NCI-H2107 treated with DMSO at 0.1 percent for 48 hours (cell line): Measurements from ENCODE around the gene NOC2L.

Experiments used
- DNase-seq: peaks from one replicate; lab custom pipeline; 2025; ENCODE audit not compliant: unreplicated experiment; lab: John Stamatoyannopoulos, UW

The NOC2L gene

GRCh38 chr1:932776-933602 is 26.1 kb downstream of the NOC2L start:
- DNase-seq: no peak

- DNase-seq: no peak
These were observed 26.9 kb downstream of the NOC2L start for GRCh38 chr1:932173-932510.

GRCh38 chr1:931380-932172 is 27.5 kb downstream of the NOC2L start:
- DNase-seq: no peak

GRCh38 chr1:930633-931138 is 28.4 kb downstream of the NOC2L start:
- DNase-seq: no peak

GRCh38 chr1:929712-930632 is 29.1 kb downstream of the NOC2L start:
- DNase-seq: no peak

- DNase-seq: no peak
These were observed 30.0 kb downstream of the NOC2L start for GRCh38 chr1:928825-929661.

- DNase-seq: no peak
These were observed 31.3 kb downstream of the NOC2L start for GRCh38 chr1:927748-928147.

GRCh38 chr1:927234-927633 is 31.8 kb downstream of the NOC2L start:
- no peak for DNase-seq

- no peak for DNase-seq
These were observed 33.3 kb downstream of the NOC2L start for GRCh38 chr1:925561-926421.

GRCh38 chr1:924656-925560 is 34.1 kb downstream of the NOC2L start:
- DNase-seq: no peak

GRCh38 chr1:923991-924655 is 34.9 kb downstream of the NOC2L start:
- no peak for DNase-seq

GRCh38 chr1:923131-923990 is 35.7 kb downstream of the NOC2L start, which contains the start of gene SAMD11:
SAMD11 (plus strand) TSS chr1:923923; CDS start chr1:924432, 509 bp downstream.
- DNase-seq: no peak

GRCh38 chr1:921011-921837 is 37.8 kb downstream of the NOC2L start:
- DNase-seq: no peak

GRCh38 chr1:920521-920920 is 38.5 kb downstream of the NOC2L start:
- no peak for DNase-seq

GRCh38 chr1:920010-920409 is 39.0 kb downstream of the NOC2L start:
- DNase-seq: no peak
